Measurements from ENCODE around the gene KRT12.
A peak's percentile ranks its signal among the peaks of the same experiment; 100 is the strongest.

Gene KRT12

DNA sequence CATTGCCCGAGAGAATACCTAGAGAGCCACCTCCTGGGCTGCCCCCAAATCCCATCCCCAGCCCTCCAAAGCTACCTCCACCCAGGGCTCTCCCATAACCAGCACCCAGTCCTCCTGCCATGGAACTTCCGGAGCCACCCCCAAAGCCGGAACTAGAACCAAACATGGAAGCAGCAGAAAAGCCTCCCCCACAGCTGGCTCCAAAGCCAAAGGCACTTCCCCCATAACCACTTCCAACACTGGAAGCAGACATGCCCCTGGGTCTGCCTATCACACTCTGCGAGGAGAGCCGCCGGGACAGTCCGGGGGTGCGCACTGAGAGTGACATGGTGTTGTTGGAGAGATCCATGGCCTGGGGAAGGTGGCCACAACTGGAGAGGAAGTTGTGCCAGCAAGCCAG, at the start of gene KRT12:
KRT12 (minus strand) TSS at position 386 of the 400 bp plus-strand sequence; CDS start at position 349, 37 bp downstream.
- no peak within 1 kb of the TSS for H3K4me3 ChIP-seq (ENCODE audit: low read depth, low read length)
- no peak for DNase-seq (ENCODE audit: low read depth)
- TF ChIP-seq, protein P1, sequence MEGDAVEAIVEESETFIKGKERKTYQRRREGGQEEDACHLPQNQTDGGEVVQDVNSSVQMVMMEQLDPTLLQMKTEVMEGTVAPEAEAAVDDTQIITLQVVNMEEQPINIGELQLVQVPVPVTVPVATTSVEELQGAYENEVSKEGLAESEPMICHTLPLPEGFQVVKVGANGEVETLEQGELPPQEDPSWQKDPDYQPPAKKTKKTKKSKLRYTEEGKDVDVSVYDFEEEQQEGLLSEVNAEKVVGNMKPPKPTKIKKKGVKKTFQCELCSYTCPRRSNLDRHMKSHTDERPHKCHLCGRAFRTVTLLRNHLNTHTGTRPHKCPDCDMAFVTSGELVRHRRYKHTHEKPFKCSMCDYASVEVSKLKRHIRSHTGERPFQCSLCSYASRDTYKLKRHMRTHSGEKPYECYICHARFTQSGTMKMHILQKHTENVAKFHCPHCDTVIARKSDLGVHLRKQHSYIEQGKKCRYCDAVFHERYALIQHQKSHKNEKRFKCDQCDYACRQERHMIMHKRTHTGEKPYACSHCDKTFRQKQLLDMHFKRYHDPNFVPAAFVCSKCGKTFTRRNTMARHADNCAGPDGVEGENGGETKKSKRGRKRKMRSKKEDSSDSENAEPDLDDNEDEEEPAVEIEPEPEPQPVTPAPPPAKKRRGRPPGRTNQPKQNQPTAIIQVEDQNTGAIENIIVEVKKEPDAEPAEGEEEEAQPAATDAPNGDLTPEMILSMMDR (conservative IDR thresholded peaks at IDR 0.05; ENCODE audit: low read depth, low read length): no peak

DNA sequence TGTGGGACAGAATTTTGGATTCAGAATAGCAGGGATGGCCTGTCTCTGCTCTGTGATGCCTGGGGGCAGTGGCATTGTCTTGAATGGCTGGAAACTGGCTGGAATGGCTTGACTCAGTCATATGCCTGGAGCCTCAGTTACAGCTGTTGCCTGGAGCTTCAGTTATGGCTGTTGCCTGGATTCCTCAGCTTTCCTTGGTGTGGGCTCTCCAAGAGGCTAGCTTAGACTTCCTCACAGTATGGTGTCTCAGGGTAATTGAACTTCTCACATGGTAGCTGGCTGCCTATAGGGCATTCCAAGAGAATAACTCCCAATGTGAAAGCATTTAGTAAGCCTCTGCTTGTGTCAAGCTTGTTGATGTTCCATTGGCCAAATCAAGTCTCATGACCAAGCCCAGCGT, 49.3 kb upstream of the KRT12 start:
- no peak for DNase-seq (ENCODE audit: low read depth)
- H3K4me3 ChIP-seq (ENCODE audit: low read depth, low read length): no peak overlapping the region
- TF ChIP-seq, protein P1 (conservative IDR thresholded peaks at IDR 0.05; ENCODE audit: low read depth, low read length): no peak

DNA sequence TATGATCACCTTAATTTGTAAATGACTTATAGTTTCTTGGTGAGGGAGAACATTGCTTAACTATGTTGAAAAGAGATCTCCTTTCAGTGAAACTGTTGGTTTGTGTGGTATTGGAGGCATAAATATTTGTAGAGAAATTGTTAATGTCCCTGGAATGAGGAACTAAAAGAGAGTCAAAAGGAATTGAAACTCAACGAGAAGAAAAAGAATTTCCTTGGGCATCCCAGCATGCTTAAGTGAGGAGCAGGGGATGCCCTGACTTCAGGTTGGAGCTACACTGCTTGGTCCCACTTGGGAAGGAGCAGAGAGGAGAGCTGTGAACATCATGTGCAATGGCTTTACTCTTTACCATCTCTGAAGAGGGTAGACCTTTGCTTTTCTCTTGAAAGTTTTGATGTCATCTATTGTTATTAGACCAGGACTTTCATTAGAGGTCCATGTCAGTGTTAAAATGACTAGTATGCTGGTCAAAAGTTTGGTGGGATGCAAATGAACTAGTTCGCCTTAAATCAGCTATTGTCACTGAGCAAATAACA, 48.8 kb upstream of the KRT12 start:
- TF ChIP-seq, protein P1 (conservative IDR thresholded peaks at IDR 0.05; ENCODE audit: low read depth, low read length): no peak
- H3K4me3 ChIP-seq (ENCODE audit: low read depth, low read length): no peak overlapping the region
- DNase-seq (ENCODE audit: low read depth): peak; percentile 69

DNA sequence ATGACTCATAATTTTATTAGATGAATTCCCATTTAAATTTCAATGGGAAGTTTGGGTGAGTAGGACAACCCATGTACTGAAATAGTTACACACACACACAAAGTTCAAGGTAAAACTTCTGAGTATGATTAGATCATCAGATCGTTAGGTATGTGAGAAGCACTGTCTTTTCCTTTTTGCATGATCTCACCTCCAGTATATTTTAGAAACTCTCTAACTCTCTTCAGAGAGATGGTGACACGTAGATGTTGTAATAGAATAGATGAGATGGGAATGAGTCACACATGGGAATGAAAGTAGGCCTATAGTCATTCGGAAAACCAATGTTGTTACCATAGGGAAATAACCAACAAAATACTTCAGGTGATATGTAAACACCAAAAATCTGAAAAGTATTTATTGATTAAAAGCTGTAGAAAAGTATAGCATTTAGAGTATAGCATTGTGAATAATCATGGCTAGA, 48.2 kb upstream of the KRT12 start:
- DNase-seq (ENCODE audit: low read depth): peak; percentile 95
- no peak overlapping the region for H3K4me3 ChIP-seq (ENCODE audit: low read depth, low read length)
- TF ChIP-seq, protein P1 (conservative IDR thresholded peaks at IDR 0.05; ENCODE audit: low read depth, low read length): no peak

DNA sequence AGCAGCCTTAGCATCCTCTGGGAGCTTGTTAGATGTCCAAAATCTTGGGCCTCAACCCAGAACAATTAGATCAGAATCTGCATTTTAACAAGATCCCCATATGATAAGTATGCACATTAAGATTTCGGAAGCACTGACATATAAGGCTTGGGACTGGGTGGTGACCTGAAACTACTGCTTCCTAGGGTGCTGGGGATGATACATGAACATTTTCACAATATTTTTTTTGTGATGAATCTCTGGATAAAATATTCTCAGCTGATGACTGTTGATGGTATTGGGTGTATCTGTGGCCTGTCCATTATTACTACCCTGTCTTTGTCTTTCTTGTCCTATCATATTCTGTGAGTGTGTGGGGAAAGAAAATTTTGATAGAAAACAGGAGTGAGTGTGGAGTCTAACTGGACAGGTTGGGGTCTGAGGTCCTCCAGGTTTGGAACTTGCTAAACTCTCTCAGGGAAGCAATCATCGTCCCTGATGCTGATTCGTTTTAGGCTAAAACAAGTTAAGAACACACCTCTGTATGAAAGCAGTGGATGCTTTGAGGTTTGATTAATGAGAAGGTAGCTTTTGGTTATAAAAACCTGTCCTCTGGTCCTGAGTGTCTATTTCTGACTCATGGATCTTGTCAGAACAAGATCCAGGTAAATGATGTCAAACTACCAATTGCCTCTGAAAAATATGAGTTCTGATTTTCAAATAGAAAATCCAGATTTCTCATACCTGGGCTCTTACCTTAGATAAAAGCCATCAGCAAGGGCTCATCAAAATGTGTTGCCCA, 47.2 kb upstream of the KRT12 start:
- H3K4me3 ChIP-seq (ENCODE audit: low read depth, low read length): no peak overlapping the region
- no peak for DNase-seq (ENCODE audit: low read depth)
- TF ChIP-seq, protein P1 (conservative IDR thresholded peaks at IDR 0.05; ENCODE audit: low read depth, low read length): no peak

DNA sequence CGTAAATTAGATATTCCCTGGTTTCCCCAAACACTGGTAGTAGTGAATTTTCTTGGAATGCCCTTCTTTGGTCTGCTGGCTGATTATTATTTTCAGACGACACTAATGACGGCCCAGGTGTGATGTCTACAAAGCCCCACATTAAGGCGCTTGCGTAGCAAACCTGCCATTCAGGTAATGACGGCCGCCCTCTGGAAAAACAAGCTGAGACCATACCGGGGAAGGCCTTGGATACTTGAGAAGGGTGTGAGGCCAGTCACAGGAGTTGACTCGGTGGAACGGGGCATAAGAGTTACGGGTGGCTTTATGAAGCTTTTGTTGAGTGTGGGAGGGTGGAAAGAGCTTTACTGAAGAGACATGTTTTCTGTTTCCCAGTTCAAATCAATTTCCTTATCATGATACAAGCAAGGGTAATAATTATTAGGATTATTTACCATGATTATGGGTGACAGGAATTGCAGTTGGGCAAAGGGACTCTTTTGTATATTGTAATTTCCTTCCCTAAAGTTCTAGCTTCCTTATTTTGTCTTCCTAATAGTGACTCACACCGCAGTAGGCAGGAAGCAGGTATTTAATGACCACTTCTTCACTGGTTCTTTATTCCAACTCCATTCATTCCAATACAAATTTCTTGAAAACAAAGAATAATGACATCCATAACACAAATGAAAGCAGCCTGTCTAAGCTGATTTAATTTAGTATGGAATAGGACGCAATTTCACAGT, 45.6 kb upstream of the KRT12 start:
- H3K4me3 ChIP-seq (ENCODE audit: low read depth, low read length): no peak overlapping the region
- TF ChIP-seq, protein P1 (conservative IDR thresholded peaks at IDR 0.05; ENCODE audit: low read depth, low read length): no peak
- DNase-seq (ENCODE audit: low read depth): no peak

All from choroid plexus epithelial cell (primary cell).